H1 (cell line): ENCODE measurements around the gene ZNF133. TPM values are rescaled to one million over a fixed set of nuclear protein-coding genes. Genes with fewer than 3 reads are reported as not detected.

ENCODE experiments used
- CTCF ChIA-PET: fragments of 300-600 bp; sonication (Branson Sonifier 250); formaldehyde crosslinking; loops from one replicate; lab custom pipeline; 2021; ENCODE audit not compliant: partially characterized antibody; lab: Charles Lee
- POLR2A ChIA-PET: fragments of 300-600 bp; sonication (Branson Sonifier 250); formaldehyde crosslinking; loops from one replicate; lab custom pipeline; 2021; ENCODE audit warnings: inconsistent platforms; ENCODE audit not compliant: partially characterized antibody; lab: Charles Lee
- DNase-seq, 2 experiments: peaks; one replicate each; pipeline versions ENCODE4 v3.0.0 to v3.0.0-alpha.2; 2010 to 2022; ENCODE audit warnings: low spot score in 2 of 2, low read depth in 1 of 2, mixed read lengths in 1 of 2
- FAIRE-seq: peaks from 2 replicates; lab custom pipeline; 2011; peaks lifted over from hg19 to GRCh38; lab: Jason Lieb, UNC
- H2AFZ ChIP-seq: 2 replicates; pipeline ENCODE4 v1.8.1; 2012; ENCODE audit warnings: low read length, inconsistent platforms
- H2AK5ac ChIP-seq: 2 replicates; pipeline ENCODE4 v1.6.1; 2013; ENCODE audit warnings: low read depth, low read length
- H2BK120ac ChIP-seq: replicated peaks from 2 replicates; pipeline ENCODE3; 2013; ENCODE audit warnings: low read depth, low read length, inconsistent platforms
- H2BK12ac ChIP-seq: 2 replicates; pipeline ENCODE4 v1.6.1; 2013; ENCODE audit warnings: low read depth, low read length
- H2BK15ac ChIP-seq: 2 replicates; pipeline ENCODE4 v1.6.1; 2013; ENCODE audit warnings: low read length
- H2BK20ac ChIP-seq: 2 replicates; pipeline ENCODE4 v1.6.1; 2013; ENCODE audit warnings: low read length
- H2BK5ac ChIP-seq: 2 replicates; pipeline ENCODE4 v1.6.1; 2013; ENCODE audit warnings: low read depth, low read length
- H3K14ac ChIP-seq: 2 replicates; pipeline ENCODE4 v1.6.1; 2013; ENCODE audit warnings: inconsistent platforms; ENCODE audit not compliant: insufficient read length
- H3K18ac ChIP-seq: 2 replicates; pipeline ENCODE4 v1.6.1; 2013; ENCODE audit warnings: low read length; ENCODE audit errors: extremely low read depth
- H3K23ac ChIP-seq: 2 replicates; pipeline ENCODE4 v1.6.1; 2013; ENCODE audit warnings: inconsistent platforms; ENCODE audit not compliant: insufficient read length
- H3K23me2 ChIP-seq: 2 replicates; pipeline ENCODE4 v1.6.1; 2013; ENCODE audit warnings: low read depth, low read length
- H3K27ac ChIP-seq: 2 replicates; pipeline ENCODE4 v1.6.1; 2011; ENCODE audit warnings: low read depth, low read length, inconsistent platforms
- H3K27me3 ChIP-seq, 4 experiments: replicated peaks in 1 of 4; 1 replicate in 1 of 4; 2 replicates in 3 of 4; pipeline versions ENCODE4 v1.6.1 to v1.8.1; 2011 to 2013; ENCODE audit warnings: low read length in 3 of 4, mild to moderate bottlenecking in 3 of 4, inconsistent platforms in 2 of 4, mixed read lengths in 2 of 4, moderate library complexity in 1 of 4; ENCODE audit not compliant: control insufficient read depth in 3 of 4, insufficient read depth in 3 of 4; ENCODE audit errors: extremely low read depth in 1 of 4
- H3K36me3 ChIP-seq, 4 experiments: 2 replicates each; pipeline versions ENCODE4 v1.6.1 to v1.8.1; 2011 to 2013; ENCODE audit warnings: mild to moderate bottlenecking in 4 of 4, low read length in 3 of 4, moderate library complexity in 2 of 4, control low read depth in 1 of 4, inconsistent platforms in 1 of 4; ENCODE audit not compliant: insufficient read depth in 4 of 4, control insufficient read depth in 2 of 4
- H3K4ac ChIP-seq: replicated peaks from 2 replicates; pipeline ENCODE3; 2013; ENCODE audit warnings: low read length, low read depth, mixed read lengths, inconsistent platforms; ENCODE audit not compliant: insufficient read length
- H3K4me1 ChIP-seq, 4 experiments: replicated peaks in 1 of 4; 1 replicate in 1 of 4; 2 replicates in 3 of 4; pipeline versions ENCODE4 v1.6.1 to v1.8.1; 2011 to 2013; ENCODE audit warnings: low read length in 3 of 4, inconsistent platforms in 2 of 4, mixed read lengths in 1 of 4; ENCODE audit not compliant: insufficient read depth in 4 of 4, control insufficient read depth in 3 of 4
- H3K4me2 ChIP-seq, 2 experiments: 2 replicates each; pipeline versions ENCODE4 v1.6.1 to v1.8.1; 2011 to 2013; ENCODE audit warnings: low read depth in 2 of 2, low read length in 2 of 2, control low read depth in 1 of 2, inconsistent platforms in 1 of 2, mild to moderate bottlenecking in 1 of 2; ENCODE audit not compliant: insufficient read depth in 1 of 2
- H3K4me3 ChIP-seq, 4 experiments: fragments of 200-600, 300-600 bp in 1 of 4; sonication (generic), shearing (Covaris generic), sonication (Bioruptor Twin) in 1 of 4; 2 replicates each; pipeline versions ENCODE4 v1.5.1 to v1.8.1; 2011 to 2016; ENCODE audit warnings: low read length in 4 of 4, low read depth in 3 of 4, control low read depth in 2 of 4, inconsistent platforms in 2 of 4, mild to moderate bottlenecking in 2 of 4, mixed read lengths in 1 of 4, moderate library complexity in 1 of 4; ENCODE audit not compliant: insufficient read depth in 2 of 4; ENCODE audit errors: extremely low read depth in 1 of 4
- H3K56ac ChIP-seq: replicated peaks from 2 replicates; pipeline ENCODE3; 2013; ENCODE audit warnings: low read depth, mild to moderate bottlenecking, mixed read lengths, low read length, inconsistent platforms; ENCODE audit not compliant: insufficient read length
- H3K79me1 ChIP-seq: 2 replicates; pipeline ENCODE4 v1.6.1; 2013; ENCODE audit warnings: low read depth, low read length, control low read depth
- H3K79me2 ChIP-seq, 2 experiments: 2 replicates each; pipeline versions ENCODE4 v1.6.1 to v1.8.1; 2012 to 2013; ENCODE audit warnings: low read length in 2 of 2, mild to moderate bottlenecking in 2 of 2, inconsistent platforms in 1 of 2; ENCODE audit not compliant: insufficient read depth in 2 of 2, control insufficient read depth in 1 of 2
- H3K9ac ChIP-seq, 4 experiments: replicated peaks in 1 of 4; 1 replicate in 1 of 4; 2 replicates in 3 of 4; pipeline versions ENCODE4 v1.6.1 to v1.8.1; 2011 to 2013; ENCODE audit warnings: low read depth in 3 of 4, low read length in 3 of 4, control low read depth in 2 of 4, mild to moderate bottlenecking in 2 of 4, moderate library complexity in 2 of 4, inconsistent platforms in 1 of 4; ENCODE audit errors: extremely low read depth in 1 of 4
- H3K9me3 ChIP-seq, 2 experiments: 2 replicates each; pipeline versions ENCODE4 v1.6.1 to v1.8.1; 2012 to 2013; ENCODE audit warnings: mild to moderate bottlenecking in 2 of 2, moderate library complexity in 2 of 2, control low read depth in 1 of 2, inconsistent platforms in 1 of 2, low read depth in 1 of 2, low read length in 1 of 2, mixed read lengths in 1 of 2; ENCODE audit not compliant: insufficient read depth in 2 of 2
- H4K20me1 ChIP-seq, 2 experiments: replicated peaks in 1 of 2; 2 replicates each; pipeline versions ENCODE3 to v1.8.1; 2011 to 2013; ENCODE audit warnings: inconsistent platforms in 2 of 2, low read length in 2 of 2, mild to moderate bottlenecking in 1 of 2; ENCODE audit not compliant: insufficient read depth in 2 of 2, control insufficient read depth in 1 of 2
- H4K5ac ChIP-seq: 2 replicates; pipeline ENCODE4 v1.6.1; 2013; ENCODE audit warnings: low read length, low read depth, mixed read lengths, inconsistent platforms; ENCODE audit not compliant: insufficient read length
- H4K8ac ChIP-seq: 2 replicates; pipeline ENCODE4 v1.8.0; 2013; ENCODE audit warnings: mild to moderate bottlenecking, moderate library complexity, low read length, inconsistent platforms; ENCODE audit not compliant: insufficient read depth; ENCODE audit errors: extremely low read depth
- H4K91ac ChIP-seq: replicated peaks from 2 replicates; pipeline ENCODE3; 2013; ENCODE audit warnings: low read length, mixed read lengths, inconsistent platforms; ENCODE audit not compliant: insufficient read length
- CEBPB ChIP-seq: IDR thresholded peaks from 2 replicates; pipeline ENCODE4 v1.6.1; 2012; ENCODE audit warnings: low read depth, low read length
- CTCF ChIP-seq, 3 experiments: IDR thresholded peaks; 1 replicate in 2 of 3; 2 replicates in 1 of 3; pipeline versions ENCODE4 v1.5.1 to v1.6.1; 2011; ENCODE audit warnings: low read length in 3 of 3, mild to moderate bottlenecking in 3 of 3, inconsistent platforms in 2 of 3, low read depth in 1 of 3, moderate library complexity in 1 of 3; ENCODE audit not compliant: insufficient read depth in 1 of 3; ENCODE audit errors: control extremely low read depth in 1 of 3
- RAD21 ChIP-seq, 2 experiments: IDR thresholded peaks in 1 of 2; conservative IDR thresholded peaks in 1 of 2; 2 replicates each; pipeline ENCODE4 v1.6.1; 2011; ENCODE audit warnings: low read depth in 2 of 2, low read length in 2 of 2, improper control_type of control experiment in 1 of 2, inconsistent platforms in 1 of 2, mild to moderate bottlenecking in 1 of 2, moderate library complexity in 1 of 2
- WGBS, 2 experiments: shearing (Covaris generic) in 1 of 2; methylation state at CpG; one replicate each; pipeline versions ENCODE4 v1.1.6 to v1.1.7; 2013 to 2015; ENCODE audit warnings: low lambda C conversion rate in 2 of 2, mixed read lengths in 2 of 2, inconsistent platforms in 1 of 2, low coverage in 1 of 2, missing lambda C conversion rate in 1 of 2; ENCODE audit not compliant: insufficient replicate concordance in 2 of 2, insufficient coverage in 1 of 2, insufficient read length in 1 of 2; ENCODE audit errors: extremely low coverage in 1 of 2, missing lambda C conversion rate in 1 of 2; 5-methylcytosine and 5-hydroxymethylcytosine counted together
- polyA plus RNA-seq, 7 experiments: library from polyadenylated mRNA; depleted of rRNA in 3 of 7; stranded (reverse) in 5 of 7; unstranded in 2 of 7; fragments of >200 nt in 5 of 7; fragments of 200-250 nt in 2 of 7; gene quantifications; 1 replicate in 5 of 7; 2 replicates in 1 of 7; 4 replicates in 1 of 7; pipeline versions ENCODE4 v1.2.1 to v1.2.3, GENCODE V29; 2011 to 2013; ENCODE audit warnings: missing spikeins in 2 of 7, mixed read lengths in 2 of 7
- total RNA-seq: library from RNA; stranded (reverse); fragmentation: NEBNext Ultra II Directional; extraction: Animal tissue kit (Norgen Biotek cat#: 25700); gene quantifications from 2 replicates; pipeline ENCODE4 v1.2.1, GENCODE V29; 2021

ZNF133 gene
- total and polyA plus RNA-seq, 2 of the 8 experiments (the other 6 are each of a cell fraction or from before 2014, with no cell fraction given): 12.1 to 15.8 TPM

GRCh38 chr20:18304618-18305017 is 16.3 kb downstream of the ZNF133 start:
- H2BK5ac ChIP-seq: no peak overlapping the region
- H3K9me3 ChIP-seq: no peaks in the 10 kb centered on the region
- H2BK120ac ChIP-seq: no peak overlapping the region
- TF ChIP-seq CTCF (IDR thresholded peaks at IDR 0.05; ENCODE audit: control extremely low read depth in 1 of 3, insufficient read depth in 1 of 3, low read depth in 1 of 3, low read length in 3 of 3): peak in 2 of 3 experiments; percentile 48 to 51; a peak in 3 of 4 replicates
- TF ChIP-seq CEBPB: no peak
- TF ChIP-seq RAD21 (IDR thresholded peaks at IDR 0.05 in 1 of 2, conservative IDR thresholded peaks at IDR 0.05 in 1 of 2; ENCODE audit: low read depth in 2 of 2, low read length in 2 of 2): peak; percentile 29 to 46; a peak in 3 of 4 replicates
- H3K4me3 ChIP-seq: no peak overlapping the region
- no peak overlapping the region for H4K8ac ChIP-seq
- H3K14ac ChIP-seq: no peak overlapping the region
- no peak overlapping the region for H2BK15ac ChIP-seq
- DNase-seq (no peak), FAIRE-seq (no peak)
- H2BK12ac ChIP-seq: no peak overlapping the region
- H2BK20ac ChIP-seq: no peak overlapping the region
- H3K36me3 ChIP-seq: no peaks in the 10 kb centered on the region; a peak in 2 of 8 replicates
- H3K27me3 ChIP-seq: no peaks in the 10 kb centered on the region
- 97% methylated on average over 1 of the region's 1 CpG; no CpG with 5 or more reads in 1 of the 2 experiments for WGBS, 2 experiments
- no peaks in the 10 kb centered on the region for H4K20me1 ChIP-seq
- H3K27ac ChIP-seq: no peak overlapping the region
- H3K18ac ChIP-seq: no peak overlapping the region
- ChIA-PET CTCF (interaction anchor here (1.0 to 1.8 kb wide), 6 partner anchors 10 to 77 kb away, joined by 3 to 9 read pairs (median 4); partner anchors contain the start of gene ZNF133), POLR2A (no interaction called here)
- H3K4ac ChIP-seq: no peak overlapping the region
- H3K4me2 ChIP-seq: no peak overlapping the region
- no peaks in the 10 kb centered on the region for H3K4me1 ChIP-seq
- H3K9ac ChIP-seq: no peak overlapping the region
- H3K23me2 ChIP-seq: no peaks in the 10 kb centered on the region
- H4K91ac ChIP-seq: no peak overlapping the region
- H2AFZ ChIP-seq: no peak overlapping the region
- no peak overlapping the region for H4K5ac ChIP-seq
- no peak overlapping the region for H3K23ac ChIP-seq
- H3K56ac ChIP-seq: no peak overlapping the region
- no peaks in the 10 kb centered on the region for H3K79me1 ChIP-seq
- H3K79me2 ChIP-seq: no peaks in the 10 kb centered on the region
- no peak overlapping the region for H2AK5ac ChIP-seq
